Ishikawa (cell line): ENCODE measurements around the gene KLHL3.

ENCODE experiments used
- CEBPB ChIP-seq: IDR thresholded peaks from 2 replicates; pipeline ENCODE4 v1.6.1; 2012
- CREB1 ChIP-seq: IDR thresholded peaks from 2 replicates; pipeline ENCODE4 v1.6.1; 2012; ENCODE audit warnings: low read depth
- EGR1 ChIP-seq: IDR thresholded peaks from 2 replicates; pipeline ENCODE4 v1.6.1; 2012
- EP300 ChIP-seq: IDR thresholded peaks from 2 replicates; pipeline ENCODE4 v1.6.1; 2012; ENCODE audit warnings: borderline replicate concordance
- FOXM1 ChIP-seq: IDR thresholded peaks from 2 replicates; pipeline ENCODE4 v1.6.1; 2012; ENCODE audit warnings: low read depth, borderline replicate concordance
- MAX ChIP-seq: IDR thresholded peaks from 2 replicates; pipeline ENCODE4 v1.6.1; 2012
- RAD21 ChIP-seq: IDR thresholded peaks from 2 replicates; pipeline ENCODE4 v1.6.1; 2012; ENCODE audit warnings: low read depth
- TAF1 ChIP-seq: IDR thresholded peaks from 2 replicates; pipeline ENCODE4 v1.6.1; 2012; ENCODE audit warnings: low read depth, mild to moderate bottlenecking
- TCF12 ChIP-seq: IDR thresholded peaks from 2 replicates; pipeline ENCODE4 v1.6.1; 2012; ENCODE audit warnings: low read depth
- TEAD4 ChIP-seq: IDR thresholded peaks from 2 replicates; pipeline ENCODE4 v1.6.1; 2012
- YY1 ChIP-seq: IDR thresholded peaks from 2 replicates; pipeline ENCODE4 v1.6.1; 2012; ENCODE audit warnings: low read depth
- ZBTB7A ChIP-seq: IDR thresholded peaks from 2 replicates; pipeline ENCODE4 v1.6.1; 2012; ENCODE audit warnings: low read depth
- TF ChIP-seq, protein P1 (sequence below): IDR thresholded peaks from 2 replicates; pipeline ENCODE4 v1.6.1; 2012
- TF ChIP-seq, protein P2 (sequence below): IDR thresholded peaks from 2 replicates; pipeline ENCODE4 v1.6.1; 2012; ENCODE audit warnings: low read depth, mild to moderate bottlenecking

GRCh38 chr5:137632716-137633115, 103.2 kb downstream of the KLHL3 start:
- TF ChIP-seq TAF1 (no peak), ZBTB7A (no peak), EP300 (no peak), TEAD4 (no peak), MAX (no peak), FOXM1 (no peak), EGR1 (no peak), CEBPB (no peak), RAD21 (no peak), YY1 (no peak), TCF12 (no peak), CREB1 (no peak)
- TF ChIP-seq, protein P1, sequence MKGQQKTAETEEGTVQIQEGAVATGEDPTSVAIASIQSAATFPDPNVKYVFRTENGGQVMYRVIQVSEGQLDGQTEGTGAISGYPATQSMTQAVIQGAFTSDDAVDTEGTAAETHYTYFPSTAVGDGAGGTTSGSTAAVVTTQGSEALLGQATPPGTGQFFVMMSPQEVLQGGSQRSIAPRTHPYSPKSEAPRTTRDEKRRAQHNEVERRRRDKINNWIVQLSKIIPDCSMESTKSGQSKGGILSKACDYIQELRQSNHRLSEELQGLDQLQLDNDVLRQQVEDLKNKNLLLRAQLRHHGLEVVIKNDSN = no peak
- TF ChIP-seq, protein P2, sequence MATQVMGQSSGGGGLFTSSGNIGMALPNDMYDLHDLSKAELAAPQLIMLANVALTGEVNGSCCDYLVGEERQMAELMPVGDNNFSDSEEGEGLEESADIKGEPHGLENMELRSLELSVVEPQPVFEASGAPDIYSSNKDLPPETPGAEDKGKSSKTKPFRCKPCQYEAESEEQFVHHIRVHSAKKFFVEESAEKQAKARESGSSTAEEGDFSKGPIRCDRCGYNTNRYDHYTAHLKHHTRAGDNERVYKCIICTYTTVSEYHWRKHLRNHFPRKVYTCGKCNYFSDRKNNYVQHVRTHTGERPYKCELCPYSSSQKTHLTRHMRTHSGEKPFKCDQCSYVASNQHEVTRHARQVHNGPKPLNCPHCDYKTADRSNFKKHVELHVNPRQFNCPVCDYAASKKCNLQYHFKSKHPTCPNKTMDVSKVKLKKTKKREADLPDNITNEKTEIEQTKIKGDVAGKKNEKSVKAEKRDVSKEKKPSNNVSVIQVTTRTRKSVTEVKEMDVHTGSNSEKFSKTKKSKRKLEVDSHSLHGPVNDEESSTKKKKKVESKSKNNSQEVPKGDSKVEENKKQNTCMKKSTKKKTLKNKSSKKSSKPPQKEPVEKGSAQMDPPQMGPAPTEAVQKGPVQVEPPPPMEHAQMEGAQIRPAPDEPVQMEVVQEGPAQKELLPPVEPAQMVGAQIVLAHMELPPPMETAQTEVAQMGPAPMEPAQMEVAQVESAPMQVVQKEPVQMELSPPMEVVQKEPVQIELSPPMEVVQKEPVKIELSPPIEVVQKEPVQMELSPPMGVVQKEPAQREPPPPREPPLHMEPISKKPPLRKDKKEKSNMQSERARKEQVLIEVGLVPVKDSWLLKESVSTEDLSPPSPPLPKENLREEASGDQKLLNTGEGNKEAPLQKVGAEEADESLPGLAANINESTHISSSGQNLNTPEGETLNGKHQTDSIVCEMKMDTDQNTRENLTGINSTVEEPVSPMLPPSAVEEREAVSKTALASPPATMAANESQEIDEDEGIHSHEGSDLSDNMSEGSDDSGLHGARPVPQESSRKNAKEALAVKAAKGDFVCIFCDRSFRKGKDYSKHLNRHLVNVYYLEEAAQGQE = no peak
